NB4 (cell line): ENCODE measurements around the gene LYZ.

Experiments used
- CTCF ChIP-seq: IDR thresholded peaks from one replicate; pipeline ENCODE4 v1.5.1; 2012; ENCODE audit warnings: low read depth, low read length
- MAX ChIP-seq: IDR thresholded peaks from 2 replicates; pipeline ENCODE4 v1.6.1; 2011; ENCODE audit warnings: low read depth, low read length
- MYC ChIP-seq: IDR thresholded peaks from 2 replicates; pipeline ENCODE4 v1.6.1; 2011; ENCODE audit warnings: low read depth, low read length
- POLR2A ChIP-seq: IDR thresholded peaks from 2 replicates; pipeline ENCODE4 v1.6.1; 2011; ENCODE audit warnings: mild to moderate bottlenecking; ENCODE audit not compliant: insufficient read length; ENCODE audit errors: extremely low read depth

DNA sequence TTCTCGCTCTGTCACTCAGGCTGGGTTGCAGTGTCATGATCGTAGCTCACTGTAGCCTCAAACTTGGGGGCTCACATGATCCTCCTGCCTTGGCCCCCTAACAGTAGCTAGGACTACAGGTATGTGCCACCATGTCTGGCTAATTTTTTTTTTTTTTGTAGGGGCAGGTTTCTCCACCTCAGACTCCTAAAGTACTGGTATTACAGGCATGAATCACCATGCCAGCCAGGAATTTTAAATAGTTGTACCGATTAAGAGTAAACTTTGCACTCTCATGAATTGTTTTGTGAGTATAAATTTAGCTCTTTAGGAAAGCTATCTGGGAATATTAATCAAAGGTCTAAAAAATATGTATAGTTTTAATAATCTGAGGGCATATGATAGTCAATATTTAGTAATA lies 36.9 kb downstream of the LYZ start:
- TF ChIP-seq POLR2A: no peak
- no peak for TF ChIP-seq CTCF
- TF ChIP-seq MAX: no peak
- TF ChIP-seq MYC: no peak
